Activated CD8-positive, alpha-beta memory T cell treated with anti-CD3 and anti-CD28 coated beads, Interleukin-2, amount 50 U/mL, for 48 hours (primary cell): ENCODE results near the gene SSBP2.
"Not testable (repeated sequence)": the region's sequence is repeated elsewhere in the genome, so short reads cannot be mapped to it uniquely, and the experiment has no call there.

Experiments
- DNase-seq: peaks from one replicate; pipeline ENCODE4 v3.0.0-alpha.2; 2020

The SSBP2 gene

DNA sequence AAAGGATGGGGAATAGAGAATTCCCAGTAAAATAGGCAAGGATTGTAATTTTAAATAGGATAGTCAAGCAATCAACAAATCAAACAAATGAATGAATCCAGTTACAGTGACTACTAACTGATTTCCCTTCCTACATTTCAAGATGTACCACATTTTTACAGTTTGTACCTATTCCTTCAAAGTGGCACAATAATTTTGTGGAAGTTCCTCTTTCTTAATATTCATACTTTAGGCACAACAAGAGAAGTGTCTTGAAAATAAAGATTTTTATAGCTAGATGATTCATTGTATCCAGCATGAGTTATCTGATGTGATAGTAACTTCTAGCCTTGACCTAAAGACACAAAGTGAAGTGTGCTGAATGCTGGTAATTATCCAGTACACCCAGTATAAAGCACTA lies 234.8 kb downstream of the SSBP2 start:
- no peak for DNase-seq

DNA sequence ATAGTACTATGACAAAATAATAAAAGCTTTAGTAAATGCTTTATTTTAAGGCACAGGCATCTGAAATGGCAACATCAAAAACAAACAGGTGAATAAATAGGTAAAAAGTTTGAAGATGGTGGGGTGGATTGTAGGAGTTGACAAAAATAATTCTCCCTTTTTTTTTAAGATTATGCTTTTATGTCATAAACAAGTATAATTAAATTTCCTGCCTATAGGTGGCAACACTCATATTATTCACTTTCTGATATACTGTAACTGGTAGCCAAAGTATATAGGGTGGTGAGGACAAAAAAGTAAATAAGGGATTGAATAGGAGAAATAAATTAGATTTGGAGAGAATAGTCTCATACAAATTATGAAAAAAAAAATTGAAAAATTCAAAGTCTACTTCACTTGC lies 236.9 kb downstream of the SSBP2 start:
- DNase-seq = no peak

DNA sequence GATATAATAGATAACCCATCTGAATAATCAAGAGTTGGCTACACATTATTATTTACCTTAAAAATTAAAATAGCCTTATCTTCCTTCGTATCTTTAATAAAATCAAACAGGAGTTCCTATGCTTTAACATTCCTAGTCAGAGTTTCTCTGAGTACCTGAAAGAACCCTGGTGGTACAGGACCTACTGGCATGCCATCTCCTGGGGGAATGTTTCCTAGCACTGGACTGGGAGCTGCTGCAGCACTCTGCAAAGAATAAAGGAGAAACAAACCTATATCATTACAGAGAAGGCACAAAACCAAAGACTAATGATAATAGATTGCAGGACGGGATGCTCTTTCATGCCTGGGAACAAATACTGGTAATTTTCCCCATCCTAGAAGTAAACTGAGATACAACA lies 237.4 kb downstream of the SSBP2 start:
- DNase-seq = no peak

DNA sequence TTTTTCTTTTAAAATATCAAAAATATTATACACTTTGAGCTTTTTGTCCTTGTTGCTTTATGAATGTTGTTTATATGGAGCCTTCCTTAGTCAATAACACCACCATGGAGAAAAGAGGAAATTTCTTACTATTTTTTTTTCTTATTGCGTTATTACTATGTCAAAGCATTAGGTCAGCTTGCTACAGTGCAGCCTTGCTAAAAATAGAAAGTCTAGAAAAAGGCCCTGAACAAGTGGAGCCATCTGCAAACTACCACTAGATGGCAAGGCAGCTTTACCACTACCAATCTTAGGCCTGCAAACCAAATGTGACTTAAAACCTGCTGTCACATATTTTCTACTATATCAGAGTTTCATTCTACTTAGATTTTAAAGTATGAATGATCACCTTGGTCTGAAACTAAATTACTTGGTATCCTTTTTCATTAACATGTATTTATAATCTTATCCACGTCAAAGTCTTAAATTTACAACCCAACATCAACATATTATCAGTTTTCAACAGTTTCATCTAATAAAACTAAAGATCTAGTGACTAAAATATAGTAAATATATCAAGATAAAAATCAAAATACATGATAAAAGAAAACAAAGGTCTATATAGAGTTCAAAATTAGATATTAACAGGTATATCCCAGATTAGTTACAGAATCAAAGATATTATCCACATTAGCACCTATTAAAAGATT lies 243.9 kb downstream of the SSBP2 start:
- no peak for DNase-seq

DNA sequence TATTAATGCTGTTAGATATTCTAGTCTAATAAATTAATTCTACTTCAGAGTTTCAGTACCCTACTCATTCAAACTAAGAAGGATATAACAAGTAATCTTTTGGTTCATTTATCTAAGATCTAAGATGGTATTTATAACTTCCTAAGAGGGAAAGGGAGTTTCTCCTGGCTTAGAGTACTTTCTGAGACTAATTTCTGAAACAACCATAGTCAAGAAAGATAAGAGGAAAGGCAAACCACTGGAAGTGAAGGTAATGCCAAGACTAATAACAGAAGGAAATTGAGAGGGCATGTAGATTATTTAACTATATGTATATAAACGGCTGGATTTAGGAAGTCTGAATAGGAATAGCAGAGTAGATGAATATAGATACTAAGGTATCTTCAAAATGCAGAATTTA lies 244.5 kb downstream of the SSBP2 start:
- DNase-seq = no peak

DNA sequence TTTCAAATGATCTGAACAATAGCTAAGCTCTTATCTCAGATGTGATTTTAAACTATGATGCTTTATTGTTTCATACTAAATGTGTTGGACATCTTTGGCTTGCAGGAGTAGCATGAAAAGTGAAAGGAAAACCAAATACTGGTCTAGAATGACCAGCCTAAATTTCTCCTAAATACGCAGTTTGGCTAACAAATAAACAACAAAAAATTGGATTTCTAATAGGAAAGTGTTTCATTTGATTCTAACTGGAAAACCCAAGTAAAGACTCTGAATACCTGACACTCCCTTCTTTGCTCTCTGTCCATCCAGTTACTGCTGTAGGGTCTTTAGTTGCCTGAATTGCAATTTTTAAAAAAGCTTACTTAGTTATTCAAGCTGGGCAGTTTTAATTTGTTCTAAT lies 245.2 kb downstream of the SSBP2 start:
- no peak for DNase-seq

DNA sequence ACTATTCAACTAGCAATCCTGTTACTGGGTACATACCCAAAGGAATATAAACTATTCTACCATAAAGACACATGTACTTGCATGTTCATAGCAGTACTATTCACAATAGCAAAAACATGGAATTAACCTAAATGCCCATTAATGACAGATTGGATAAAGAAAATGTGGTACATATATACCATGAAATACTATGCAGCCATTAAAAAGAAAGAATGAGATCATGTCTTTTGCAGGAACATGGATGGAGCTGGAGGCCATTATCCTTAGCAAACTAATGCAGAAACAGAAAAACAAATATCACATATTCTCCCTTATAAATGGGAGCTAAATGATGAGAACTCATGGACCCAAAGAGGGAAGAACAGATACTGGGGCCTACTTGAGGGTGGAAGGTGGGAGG lies 247.3 kb downstream of the SSBP2 start:
- not testable (repeated sequence) for DNase-seq

DNA sequence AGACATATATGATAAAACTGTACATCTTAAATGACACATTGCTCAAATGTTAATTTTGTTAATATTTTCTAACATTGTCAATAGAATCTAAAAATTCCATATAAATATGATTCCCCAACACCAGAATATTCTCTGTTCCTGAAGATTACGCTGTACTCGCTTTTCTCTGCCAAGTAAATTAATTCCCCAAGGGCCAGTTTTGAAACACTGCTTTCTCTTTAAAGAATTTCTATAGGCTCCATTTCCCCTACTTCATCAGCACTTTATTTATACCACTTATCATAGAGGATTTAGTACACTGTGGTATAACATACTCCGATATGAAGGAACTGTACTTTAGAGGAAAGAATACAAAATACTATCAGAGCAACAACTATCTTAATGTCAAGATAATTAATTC lies 255.6 kb downstream of the SSBP2 start:
- DNase-seq = no peak

DNA sequence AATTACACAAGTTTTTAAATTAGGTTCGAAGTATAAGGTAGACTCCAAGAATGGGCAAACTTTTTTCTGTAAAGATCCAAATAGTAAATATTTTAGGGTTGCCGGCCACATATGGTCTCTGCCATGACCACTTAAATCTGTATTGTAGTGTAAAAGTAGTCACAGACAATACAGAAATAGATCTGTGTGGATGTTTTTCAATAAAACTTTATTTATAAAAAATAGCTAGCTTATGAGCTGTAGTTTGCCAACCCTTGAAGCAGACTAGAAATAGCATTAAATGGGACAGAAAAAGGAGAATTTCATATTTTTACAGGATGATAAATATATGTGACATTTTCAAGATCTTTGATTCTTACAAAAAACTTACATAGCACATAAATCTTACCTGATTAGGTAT lies 262.0 kb downstream of the SSBP2 start:
- no peak for DNase-seq

DNA sequence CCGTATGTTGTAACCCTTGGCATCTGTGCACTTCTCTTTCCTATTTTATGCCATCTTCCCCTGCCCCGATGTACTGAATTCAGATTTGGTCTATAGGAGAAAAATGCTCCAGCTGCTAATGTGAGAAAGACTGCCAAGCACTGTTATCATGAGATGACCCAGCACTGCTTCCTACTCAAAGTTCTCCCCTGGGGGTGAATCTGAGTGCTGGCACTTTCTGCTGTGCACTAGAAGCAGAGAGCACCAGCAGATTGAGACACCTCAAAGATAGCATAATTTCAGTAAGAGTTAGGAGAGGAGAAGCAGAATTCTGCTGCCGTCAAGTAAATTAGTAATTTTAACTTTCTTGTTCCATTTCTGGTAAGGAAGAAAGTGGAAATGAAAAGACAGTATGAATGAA lies 264.2 kb downstream of the SSBP2 start:
- DNase-seq = no peak

DNA sequence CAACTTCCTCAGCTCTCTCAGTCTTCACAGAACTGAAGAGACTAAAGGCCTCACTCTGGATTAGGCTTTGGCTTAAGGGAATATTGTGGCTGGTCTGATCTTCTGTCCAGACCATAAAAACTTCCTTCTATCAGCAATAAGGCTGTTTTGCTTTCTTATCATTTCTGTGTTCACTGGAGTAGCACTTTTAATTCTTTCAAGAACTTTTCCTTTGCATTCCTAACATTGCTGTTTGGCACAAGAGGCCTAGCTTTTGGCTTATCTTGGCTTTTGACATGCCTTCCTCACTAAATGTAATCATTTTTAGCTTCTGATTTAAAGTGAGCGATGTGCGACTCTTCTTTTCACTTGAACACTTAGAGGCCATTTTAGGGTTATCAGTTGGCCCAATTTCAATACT lies 268.3 kb downstream of the SSBP2 start:
- DNase-seq = no peak

DNA sequence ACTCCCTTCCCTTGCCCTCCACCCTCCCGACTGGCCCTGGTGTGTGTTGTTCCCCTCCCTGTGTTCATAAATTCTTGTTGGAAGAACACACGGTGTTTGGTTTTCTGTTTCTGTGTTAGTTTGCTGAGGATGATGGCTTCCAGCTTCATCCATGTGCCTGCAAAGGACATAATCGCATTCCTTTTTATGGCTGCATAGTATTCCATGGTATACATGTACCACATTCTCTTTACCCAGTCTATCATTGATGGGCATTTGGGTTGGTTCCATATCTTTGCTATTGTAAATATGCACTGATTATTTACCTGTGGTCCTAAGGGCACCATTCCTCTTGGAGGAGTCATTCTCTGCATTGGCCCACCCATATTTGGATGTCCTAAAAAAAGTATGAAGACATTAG lies 277.5 kb downstream of the SSBP2 start:
- not testable (repeated sequence) for DNase-seq

DNA sequence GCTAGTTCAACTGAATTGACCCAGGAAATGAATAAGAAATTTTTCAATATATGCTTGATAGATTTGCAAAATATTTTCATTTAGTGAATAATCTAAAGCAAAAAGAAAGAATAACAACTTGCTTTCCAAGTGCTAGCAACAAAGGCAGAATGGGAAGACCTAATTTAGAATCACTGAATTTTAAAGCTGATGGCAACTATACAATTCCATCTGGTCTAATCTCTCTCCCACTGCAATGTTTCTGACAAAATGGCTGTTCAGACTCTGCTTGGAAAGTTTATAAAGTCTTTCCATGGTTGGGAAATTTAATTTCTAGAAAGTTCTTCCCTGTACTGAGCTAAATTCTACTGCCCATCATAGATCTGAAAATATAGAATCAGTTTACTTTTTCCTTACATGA lies 281.2 kb downstream of the SSBP2 start:
- DNase-seq = no peak

DNA sequence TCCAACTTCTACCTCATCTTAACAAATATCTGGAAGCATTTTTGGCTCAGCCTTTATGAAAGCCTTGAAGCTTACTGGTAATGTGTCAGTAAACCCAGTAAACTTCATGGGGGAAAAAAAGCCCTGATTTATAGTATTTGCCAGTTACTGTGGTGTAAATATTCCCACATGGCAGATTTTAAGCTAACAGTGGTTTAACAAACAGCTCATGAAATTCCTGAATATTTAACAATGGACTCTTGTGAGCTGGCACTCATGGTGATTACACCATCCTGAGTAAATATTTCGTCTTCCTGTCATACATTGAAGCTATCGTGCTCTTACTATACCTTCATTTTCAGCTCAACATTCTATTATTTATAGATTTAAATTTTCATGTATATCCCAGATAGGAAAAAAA lies 300.0 kb downstream of the SSBP2 start:
- DNase-seq = no peak

DNA sequence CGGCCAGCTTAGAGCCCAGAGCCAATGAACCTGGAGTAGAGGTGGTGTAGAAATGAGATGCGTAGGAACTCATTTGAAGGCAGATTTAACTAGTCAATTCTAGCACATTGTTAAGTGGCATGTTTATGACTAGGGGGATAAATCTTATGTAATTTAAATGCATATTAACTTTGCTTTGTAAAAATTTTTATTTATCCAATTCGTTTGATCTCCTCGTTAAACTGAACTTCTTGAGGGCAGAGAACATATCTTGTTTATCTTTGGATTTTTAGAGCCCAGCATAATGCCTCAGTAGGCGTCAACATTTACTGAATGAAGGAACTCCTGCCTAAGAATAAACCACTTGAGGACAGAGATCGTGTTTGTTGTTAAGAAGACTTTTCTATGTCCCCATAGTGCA lies 315.9 kb downstream of the SSBP2 start:
- no peak for DNase-seq

DNA sequence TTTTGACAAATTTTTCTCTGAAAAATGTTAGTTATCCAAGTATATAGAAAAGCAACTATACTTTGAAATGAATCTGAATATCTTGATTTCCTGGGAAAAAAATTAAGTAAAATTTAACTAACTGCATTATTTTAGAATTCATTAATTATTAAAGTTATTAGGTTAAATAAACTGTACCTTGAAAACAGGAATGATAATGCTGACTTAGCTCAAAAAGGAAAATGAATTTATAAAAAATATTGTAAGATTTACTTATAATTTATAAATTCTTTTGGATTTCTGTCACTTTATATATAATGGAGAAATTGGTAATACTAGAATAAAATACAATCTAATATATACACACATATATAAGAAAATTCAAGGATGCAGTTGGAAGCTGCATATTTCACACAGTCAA lies 320.9 kb downstream of the SSBP2 start:
- DNase-seq = no peak

DNA sequence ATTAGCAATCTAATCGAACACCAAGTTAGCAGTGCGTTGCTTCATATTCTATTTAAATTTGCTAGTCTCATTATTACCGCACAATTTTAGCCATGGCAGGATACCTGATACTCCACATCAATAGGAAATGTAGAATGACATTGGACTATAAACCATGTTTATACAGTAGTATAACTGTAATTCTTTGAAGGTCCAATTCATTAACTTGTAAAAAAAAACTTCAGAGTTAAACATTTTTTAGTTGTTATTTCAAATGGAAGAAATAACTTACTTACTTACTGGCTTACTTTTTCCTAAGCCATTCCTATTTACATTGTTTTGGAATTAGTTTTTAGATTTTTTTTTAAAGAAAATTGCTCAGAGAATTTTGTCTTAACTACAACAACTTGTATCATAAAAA lies 321.5 kb downstream of the SSBP2 start:
- no peak for DNase-seq

DNA sequence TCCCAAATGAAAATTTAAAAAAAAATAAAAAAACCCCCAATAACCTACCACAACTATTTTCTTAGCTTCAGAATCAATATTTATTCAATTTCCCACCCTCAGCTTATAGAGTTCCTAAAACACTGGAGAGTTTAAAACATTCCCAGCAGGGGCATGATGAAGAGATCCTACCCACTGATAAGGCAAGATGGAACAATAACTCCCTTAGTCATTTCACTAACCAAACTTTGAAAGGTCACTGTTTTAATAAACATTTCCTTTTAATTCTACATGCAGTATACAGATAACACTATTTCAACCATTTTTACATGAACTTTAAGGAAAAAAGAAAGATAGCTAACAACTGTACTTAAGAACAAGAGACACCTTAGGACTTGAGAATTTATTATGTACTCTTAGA lies 322.0 kb downstream of the SSBP2 start:
- no peak for DNase-seq

DNA sequence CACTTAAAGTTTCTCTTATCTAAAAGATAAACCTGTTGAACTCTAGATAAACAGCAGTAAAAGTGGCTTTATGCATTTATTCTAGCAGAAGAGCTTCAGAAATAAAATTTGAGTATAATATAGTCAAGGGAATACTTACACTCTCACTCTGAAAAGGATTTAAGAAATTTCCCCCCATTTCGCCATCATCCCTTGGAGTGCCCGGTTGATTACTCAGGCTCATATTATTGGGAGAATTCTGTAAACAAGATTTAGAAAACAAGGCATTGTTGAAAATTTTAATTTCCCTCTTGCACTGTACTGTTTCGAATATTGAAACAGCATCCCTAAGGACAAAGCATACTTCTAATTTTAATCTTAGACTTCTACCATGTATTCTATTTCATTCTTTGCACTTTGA lies 322.5 kb downstream of the SSBP2 start:
- DNase-seq = no peak

DNA sequence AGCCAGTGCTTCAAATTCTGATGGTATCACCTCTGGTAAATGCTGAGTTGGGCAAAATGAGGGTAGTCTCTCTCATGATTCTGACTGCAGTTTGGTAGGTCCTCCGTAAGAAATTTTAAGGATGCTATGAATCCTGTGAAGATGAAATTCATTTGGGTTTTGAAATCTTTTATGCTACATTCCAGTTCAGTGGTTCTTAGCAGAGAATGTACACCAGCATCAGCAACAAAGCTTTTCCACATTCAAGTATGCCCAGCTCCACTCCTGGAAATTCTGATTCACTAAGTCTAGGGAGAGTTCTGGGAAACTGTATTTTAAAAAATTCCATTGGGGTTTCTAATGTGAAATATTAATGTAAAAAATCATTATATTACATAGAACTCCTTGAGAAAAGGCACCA lies 323.3 kb downstream of the SSBP2 start:
- no peak for DNase-seq

DNA sequence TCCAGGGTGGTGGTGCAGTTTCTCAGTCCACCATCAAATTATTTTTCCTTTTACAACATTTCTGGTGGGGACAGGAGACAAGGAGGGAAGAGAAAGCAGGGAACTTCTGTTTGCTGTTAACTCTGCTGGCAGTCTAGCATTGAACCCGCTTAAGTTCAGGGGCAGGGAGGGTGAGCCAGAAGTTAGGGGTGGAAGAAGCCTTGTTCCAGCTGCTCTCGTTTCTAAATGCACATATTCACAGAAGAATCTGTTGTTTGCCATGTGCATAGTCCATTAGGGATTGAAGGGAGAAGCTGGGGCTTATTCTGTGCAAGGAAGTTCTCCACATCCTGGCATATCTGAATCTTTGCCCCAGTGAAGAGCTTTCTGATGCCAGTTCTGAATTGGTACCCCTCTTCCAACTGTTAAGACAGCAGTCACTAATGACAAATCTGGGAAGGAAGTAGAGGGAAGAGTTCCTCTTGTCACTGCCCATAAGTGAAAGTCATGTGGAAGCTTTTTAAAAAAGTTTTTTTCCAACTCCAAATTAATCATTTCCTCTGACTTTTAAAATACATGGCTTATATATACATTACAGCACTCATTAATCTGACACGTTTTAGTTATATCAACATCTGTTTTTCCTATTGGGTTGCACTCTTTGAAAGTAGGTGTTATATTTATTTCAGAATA lies 324.4 kb downstream of the SSBP2 start:
- DNase-seq = no peak

DNA sequence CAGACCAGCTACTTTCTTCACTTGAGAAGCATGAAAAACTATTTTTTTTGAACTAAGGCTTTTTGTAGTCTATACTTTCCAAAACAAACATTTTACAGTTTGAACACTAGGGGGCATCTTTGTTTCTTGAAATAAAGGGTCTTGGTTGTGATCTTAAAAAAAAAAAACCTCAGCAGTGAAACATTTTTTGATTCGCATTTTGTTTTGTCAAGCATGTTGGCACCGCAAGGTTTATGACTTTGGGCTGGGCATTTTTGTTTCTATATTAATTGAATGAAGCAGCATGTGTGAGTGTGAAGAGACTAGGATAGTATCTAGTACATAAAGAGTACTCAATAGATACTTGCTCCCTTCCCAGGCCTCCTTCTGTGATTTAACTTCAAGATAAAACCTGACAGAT lies 325.3 kb downstream of the SSBP2 start:
- no peak for DNase-seq

DNA sequence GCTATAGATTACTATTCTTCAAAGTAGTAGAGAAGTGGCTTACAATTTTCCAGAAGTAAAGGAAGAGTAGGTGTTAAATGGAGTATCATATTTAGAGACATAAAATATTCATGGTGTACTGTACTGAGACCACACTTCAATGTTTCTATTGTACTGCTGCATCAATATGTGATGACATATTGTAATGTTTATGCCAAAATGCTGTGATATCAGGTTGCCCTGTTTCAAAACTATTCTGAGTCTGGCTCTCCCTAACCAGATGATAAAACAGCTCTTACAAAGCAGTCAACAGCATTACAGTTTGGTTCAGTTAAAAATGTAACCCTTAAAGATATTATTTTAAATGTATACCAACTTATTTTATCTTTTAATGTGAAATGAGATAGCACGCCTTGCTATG lies 326.2 kb downstream of the SSBP2 start:
- no peak for DNase-seq

DNA sequence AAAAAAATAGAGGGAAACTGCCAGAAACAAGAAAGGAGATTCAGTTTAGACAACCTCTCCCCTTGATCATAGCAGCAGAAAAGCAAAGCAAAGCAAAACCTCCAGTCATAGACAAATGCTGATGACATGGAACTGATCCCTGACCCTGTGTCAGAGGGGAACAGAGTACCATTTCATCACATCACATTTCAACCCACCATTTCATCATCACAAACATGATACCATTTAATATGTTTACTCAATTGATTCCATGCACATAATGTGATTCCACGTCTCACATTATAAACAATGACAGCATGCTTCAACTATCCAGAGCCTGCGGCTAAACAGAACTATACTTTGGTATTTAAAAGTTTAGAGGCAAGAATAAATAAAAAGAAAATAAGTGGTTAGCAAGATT lies 328.2 kb downstream of the SSBP2 start:
- no peak for DNase-seq

DNA sequence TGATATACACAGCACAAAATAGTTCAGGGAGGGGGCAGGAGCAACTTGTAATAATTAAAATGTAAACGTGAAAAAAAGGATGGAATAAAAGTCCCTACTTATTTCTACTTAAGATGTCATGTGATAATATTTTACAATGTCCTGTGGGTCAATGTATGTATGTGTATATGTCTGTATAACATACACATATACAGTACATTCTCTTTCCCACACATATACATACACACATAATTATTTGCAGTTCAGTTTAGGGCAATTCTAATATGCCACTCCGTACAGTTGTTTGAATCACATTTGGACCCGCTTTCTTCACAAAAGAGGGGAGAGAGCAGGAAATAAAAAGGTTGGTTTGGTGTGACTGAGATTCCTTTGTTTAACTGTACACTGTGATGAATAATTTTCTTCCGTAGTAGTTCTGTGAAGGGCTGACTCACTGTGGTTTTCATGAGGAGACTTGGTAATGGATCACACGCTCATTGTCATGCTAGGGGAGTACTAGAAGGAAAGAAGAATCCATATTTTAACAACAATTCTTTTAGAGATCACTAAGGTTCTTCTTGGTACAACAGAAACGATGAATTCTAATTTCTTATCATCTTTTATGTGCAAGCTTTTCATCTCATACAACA lies 330.7 kb downstream of the SSBP2 start:
- DNase-seq = no peak
